ENCODE results near the gene PAPSS1. TPM values are rescaled to one million over a fixed set of nuclear protein-coding genes. Genes with fewer than 3 reads are reported as not detected.

Gene PAPSS1
- polyA plus RNA-seq, 2 of the 4 experiments (the other 2 are of a cell fraction), result 47.3 to 52.5 TPM

- ATAC-seq, result no peak
- FAIRE-seq, result no peak
- H3K4me3 ChIP-seq, result no peak overlapping the region
- H3K27ac ChIP-seq, result no peak overlapping the region
- H3K4me2 ChIP-seq, result no peak overlapping the region
- no peak for DNase-seq (ENCODE audit: low read depth in 1 of 2, low spot score in 1 of 2)
- no peaks in the 10 kb centered on the region for H3K4me1 ChIP-seq
- 92% methylated on average over 1 of the region's 1 CpG for WGBS (ENCODE audit: missing lambda C conversion rate)
- H3K9me3 ChIP-seq, result no peaks in the 10 kb centered on the region
- TF ChIP-seq, protein P1, sequence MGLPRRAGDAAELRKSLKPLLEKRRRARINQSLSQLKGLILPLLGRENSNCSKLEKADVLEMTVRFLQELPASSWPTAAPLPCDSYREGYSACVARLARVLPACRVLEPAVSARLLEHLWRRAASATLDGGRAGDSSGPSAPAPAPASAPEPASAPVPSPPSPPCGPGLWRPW (IDR thresholded peaks at IDR 0.05), result no peak
- TF ChIP-seq CBX2 (IDR thresholded peaks at IDR 0.05; ENCODE audit: borderline replicate concordance, low read depth) (no peak), FOXS1 (CRISPR knock-in tag; IDR thresholded peaks at IDR 0.05) (no peak), FOSL2 (IDR thresholded peaks at IDR 0.05) (no peak), FOSL2 (CRISPR knock-in tag; IDR thresholded peaks at IDR 0.05) (no peak)
- CTCF ChIA-PET, result no interaction called here
- POLR2A ChIA-PET, result no interaction called here
Observed at GRCh38 chr4:107615809-107616208, 104.2 kb downstream of the PAPSS1 start.

- Histone ChIP-seq H3K4me3 (no peak overlapping the region), H3K9me3 (no peaks in the 10 kb centered on the region), H3K4me2 (no peak overlapping the region), H3K27ac (no peak overlapping the region), H3K4me1 (no peaks in the 10 kb centered on the region)
- ATAC-seq (no peak), DNase-seq (ENCODE audit: low read depth in 1 of 2, low spot score in 1 of 2) (no peak), FAIRE-seq (no peak)
- TF ChIP-seq ZNF302 (CRISPR knock-in tag; IDR thresholded peaks at IDR 0.05), result no peak
- ChIA-PET CTCF (no interaction called here), POLR2A (no interaction called here)
- 56% methylated on average over 4 of the region's 4 CpGs for WGBS (ENCODE audit: missing lambda C conversion rate)
Observed at GRCh38 chr4:107603430-107603829, 116.6 kb downstream of the PAPSS1 start.

DNA sequence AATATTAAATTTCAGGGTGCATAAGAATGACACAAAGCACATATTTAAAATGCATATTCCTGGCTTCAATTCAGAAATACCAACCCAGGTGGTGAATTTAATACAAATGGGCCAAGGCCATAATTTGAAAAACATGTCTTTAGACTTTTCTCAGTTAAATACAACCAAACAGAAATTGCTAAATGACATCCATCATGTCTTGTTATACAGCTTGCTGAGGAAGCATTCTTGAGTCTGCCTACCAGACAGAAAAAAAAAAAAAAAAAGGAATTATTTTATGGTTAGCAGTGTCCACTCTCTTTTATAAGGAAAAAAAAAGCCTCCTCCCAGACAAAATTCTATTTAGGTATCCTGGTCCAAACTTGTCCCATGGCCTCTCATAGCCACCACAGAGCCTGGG, 119.1 kb downstream of the PAPSS1 start:
- H3K4me1 ChIP-seq, result no peaks in the 10 kb centered on the region
- H3K4me3 ChIP-seq, result no peak overlapping the region
- no peak for DNase-seq (ENCODE audit: low read depth in 1 of 2, low spot score in 1 of 2)
- H3K4me2 ChIP-seq, result no peak overlapping the region
- TF ChIP-seq, protein P2, sequence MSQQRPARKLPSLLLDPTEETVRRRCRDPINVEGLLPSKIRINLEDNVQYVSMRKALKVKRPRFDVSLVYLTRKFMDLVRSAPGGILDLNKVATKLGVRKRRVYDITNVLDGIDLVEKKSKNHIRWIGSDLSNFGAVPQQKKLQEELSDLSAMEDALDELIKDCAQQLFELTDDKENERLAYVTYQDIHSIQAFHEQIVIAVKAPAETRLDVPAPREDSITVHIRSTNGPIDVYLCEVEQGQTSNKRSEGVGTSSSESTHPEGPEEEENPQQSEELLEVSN (IDR thresholded peaks at IDR 0.05; ENCODE audit: borderline replicate concordance, low read depth), result no peak
- TF ChIP-seq HOXB5 (CRISPR knock-in tag; IDR thresholded peaks at IDR 0.05), result no peak
- TF ChIP-seq NPAS2 (CRISPR knock-in tag; IDR thresholded peaks at IDR 0.05; ENCODE audit: borderline replicate concordance), result no peak
- TF ChIP-seq RCOR1 (IDR thresholded peaks at IDR 0.05; ENCODE audit: low read depth, low read length), result no peak
- no peak for TF ChIP-seq CBX8 (IDR thresholded peaks at IDR 0.05)
- no peak for TF ChIP-seq RARB (CRISPR knock-in tag; IDR thresholded peaks at IDR 0.05)
- no peak for TF ChIP-seq BCL3 (IDR thresholded peaks at IDR 0.05)
- TF ChIP-seq HDAC2 (IDR thresholded peaks at IDR 0.05), result no peak
- ChIA-PET CTCF (no interaction called here), POLR2A (no interaction called here)
- H3K27ac ChIP-seq, result no peak overlapping the region
- no peak for FAIRE-seq
- H3K9me3 ChIP-seq, result no peaks in the 10 kb centered on the region
- ATAC-seq, result no peak

- FAIRE-seq, result no peak
- Histone ChIP-seq H3K4me3 (no peak overlapping the region), H3K9me3 (no peaks in the 10 kb centered on the region), H3K4me2 (no peak overlapping the region), H3K27ac (no peak overlapping the region), H3K4me1 (no peaks in the 10 kb centered on the region)
- no peak for DNase-seq (ENCODE audit: low read depth in 1 of 2, low spot score in 1 of 2)
- CTCF ChIA-PET, result interaction anchor here (0.9 kb wide), 1 partner anchor 12 kb away, joined by 3 read pairs; no protein-coding TSS in a partner anchor
- POLR2A ChIA-PET, result no interaction called here
- 53% methylated on average over 2 of the region's 2 CpGs for WGBS (ENCODE audit: missing lambda C conversion rate)
- TF ChIP-seq ZSCAN20 (CRISPR knock-in tag; IDR thresholded peaks at IDR 0.05) (no peak), RCOR1 (IDR thresholded peaks at IDR 0.05; ENCODE audit: low read depth, low read length) (no peak), EHMT2 (IDR thresholded peaks at IDR 0.05; ENCODE audit: low read depth) (no peak), CBX2 (IDR thresholded peaks at IDR 0.05; ENCODE audit: borderline replicate concordance, low read depth) (no peak), NR3C1 (IDR thresholded peaks at IDR 0.05) (no peak), HOXB13 (CRISPR knock-in tag; IDR thresholded peaks at IDR 0.05; ENCODE audit: low read depth) (no peak), KDM5A (IDR thresholded peaks at IDR 0.05) (no peak), FOSL2 (IDR thresholded peaks at IDR 0.05) (no peak), FOSL2 (CRISPR knock-in tag; IDR thresholded peaks at IDR 0.05) (no peak), POLR2AphosphoS2 (conservative IDR thresholded peaks at IDR 0.05; ENCODE audit: low read length) (no peak), MAFK (IDR thresholded peaks at IDR 0.05; ENCODE audit: partially characterized antibody) (no peak), MAZ (IDR thresholded peaks at IDR 0.05; ENCODE audit: borderline replicate concordance, low read depth, low read length) (no peak), ATOH8 (CRISPR knock-in tag; IDR thresholded peaks at IDR 0.05; ENCODE audit: low read depth) (no peak), BCL3 (IDR thresholded peaks at IDR 0.05) (no peak), EHF (CRISPR knock-in tag; IDR thresholded peaks at IDR 0.05) (no peak), RAD21 (conservative IDR thresholded peaks at IDR 0.05 in 1 of 2, IDR thresholded peaks at IDR 0.05 in 1 of 2) (no peak), ZC3H11A (IDR thresholded peaks at IDR 0.05) (no peak), CEBPB (IDR thresholded peaks at IDR 0.05) (no peak), JUN (IDR thresholded peaks at IDR 0.05) (no peak)
- ATAC-seq, result no peak
Observed at GRCh38 chr4:107600436-107600835, 119.6 kb downstream of the PAPSS1 start.

All from A549 (cell line).